ENCODE measurements around the gene CHAF1A.

CHAF1A gene

GRCh38 chr19:4464815-4465581 lies 62.6 kb downstream of the CHAF1A start:
- no peak for DNase-seq

GRCh38 chr19:4467835-4468234 lies 65.4 kb downstream of the CHAF1A start:
- DNase-seq: no peak

GRCh38 chr19:4471403-4472173 lies 69.1 kb downstream of the CHAF1A start:
- DNase-seq: peak; percentile 95

GRCh38 chr19:4472174-4472974 lies 69.9 kb downstream of the CHAF1A start, which contains the start of gene HDGFL2:
Gene HDGFL2 (plus strand): TSS chr19:4472297. CDS start chr19:4472351, 54 bp downstream.
- DNase-seq: no peak

GRCh38 chr19:4473011-4473762 lies 70.7 kb downstream of the CHAF1A start:
- no peak for DNase-seq

- DNase-seq: no peak
Measured at GRCh38 chr19:4473763-4474513, 71.5 kb downstream of the CHAF1A start.

- DNase-seq: no peak
Measured at GRCh38 chr19:4474514-4475022, 72.1 kb downstream of the CHAF1A start.

- DNase-seq: no peak
Measured at GRCh38 chr19:4477034-4477801, 74.8 kb downstream of the CHAF1A start.

GRCh38 chr19:4482721-4483364 lies 80.4 kb downstream of the CHAF1A start:
- DNase-seq: no peak

- no peak for DNase-seq
Measured at GRCh38 chr19:4483385-4483784, 80.9 kb downstream of the CHAF1A start.

GRCh38 chr19:4487572-4487971 lies 85.1 kb downstream of the CHAF1A start:
- no peak for DNase-seq

GRCh38 chr19:4488496-4488895 lies 86.1 kb downstream of the CHAF1A start:
- DNase-seq: no peak

GRCh38 chr19:4491446-4491845 lies 89.0 kb downstream of the CHAF1A start:
- DNase-seq: no peak

- no peak for DNase-seq
Measured at GRCh38 chr19:4492337-4493103, 90.1 kb downstream of the CHAF1A start.
